Fibroblast of peridontal ligament (primary cell): Measurements from ENCODE around the gene TBX5.

Source experiments
- DNase-seq: peaks from one replicate; pipeline ENCODE4 v3.0.0-alpha.2; 2010; ENCODE audit errors: extremely low read depth

The TBX5 gene

DNA sequence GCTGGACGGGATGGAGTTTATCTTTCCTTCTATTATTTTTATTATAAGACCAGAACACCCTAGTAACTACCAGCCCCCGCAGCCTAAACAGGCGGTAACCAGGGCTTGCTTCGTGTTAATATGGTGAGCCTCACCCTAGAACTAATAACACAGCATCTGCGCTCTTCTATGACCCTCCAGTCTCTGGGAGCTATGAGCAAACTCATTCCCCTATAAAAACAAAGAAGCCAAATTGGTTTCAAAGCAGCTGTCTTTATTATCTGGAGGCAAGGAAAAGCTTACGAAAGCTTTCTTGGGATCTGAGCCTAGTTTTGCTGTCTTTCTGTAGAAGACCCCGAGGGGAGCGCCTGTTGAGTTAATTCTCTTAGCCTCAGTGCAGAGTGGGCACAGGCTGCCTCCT, 85.0 kb downstream of the TBX5 start:
- no peak for DNase-seq

DNA sequence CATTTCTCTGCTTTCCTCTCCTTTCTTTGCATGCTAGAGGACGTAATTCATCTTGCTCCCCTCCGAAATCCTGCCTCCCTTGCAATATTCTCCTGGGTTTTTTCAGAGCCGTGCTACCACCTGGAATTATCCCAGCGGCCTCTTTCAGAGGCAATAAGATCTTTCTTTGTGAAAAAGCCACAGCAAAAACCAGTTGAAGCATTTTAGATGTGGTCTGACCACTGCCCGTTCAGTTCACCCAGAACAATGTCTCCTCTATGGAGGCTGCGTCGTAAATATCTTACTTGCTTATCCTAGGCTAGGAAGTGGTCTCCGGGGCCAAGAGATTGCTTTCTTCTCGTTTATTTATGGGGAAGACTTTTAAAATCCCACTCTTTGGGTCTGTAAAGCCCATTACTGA, 85.8 kb downstream of the TBX5 start:
- no peak for DNase-seq

GRCh38 chr12:114319422-114319821, 86.5 kb downstream of the TBX5 start:
- DNase-seq, result no peak

GRCh38 chr12:114318984-114319383, 87.0 kb downstream of the TBX5 start:
- DNase-seq, result no peak

DNA sequence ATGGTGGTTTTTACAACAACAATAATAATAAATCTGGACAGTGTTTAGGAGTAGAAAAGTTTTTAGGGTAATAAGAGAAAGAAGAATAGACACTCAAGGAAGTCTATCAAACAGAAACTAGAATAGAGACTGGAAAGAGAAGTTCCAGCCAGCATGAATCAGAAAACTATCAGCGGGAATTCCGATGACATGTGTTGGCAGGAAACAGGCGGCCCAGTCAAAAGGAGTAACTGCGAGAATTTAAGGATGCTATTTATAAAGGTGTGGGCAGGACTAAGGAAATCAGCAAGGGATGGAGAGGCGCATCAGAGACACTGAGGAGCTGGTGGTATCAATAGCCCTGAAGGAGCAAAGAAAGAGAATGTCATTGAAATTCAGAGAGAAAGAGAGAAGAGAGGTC, 89.9 kb downstream of the TBX5 start:
- DNase-seq, result no peak

DNA sequence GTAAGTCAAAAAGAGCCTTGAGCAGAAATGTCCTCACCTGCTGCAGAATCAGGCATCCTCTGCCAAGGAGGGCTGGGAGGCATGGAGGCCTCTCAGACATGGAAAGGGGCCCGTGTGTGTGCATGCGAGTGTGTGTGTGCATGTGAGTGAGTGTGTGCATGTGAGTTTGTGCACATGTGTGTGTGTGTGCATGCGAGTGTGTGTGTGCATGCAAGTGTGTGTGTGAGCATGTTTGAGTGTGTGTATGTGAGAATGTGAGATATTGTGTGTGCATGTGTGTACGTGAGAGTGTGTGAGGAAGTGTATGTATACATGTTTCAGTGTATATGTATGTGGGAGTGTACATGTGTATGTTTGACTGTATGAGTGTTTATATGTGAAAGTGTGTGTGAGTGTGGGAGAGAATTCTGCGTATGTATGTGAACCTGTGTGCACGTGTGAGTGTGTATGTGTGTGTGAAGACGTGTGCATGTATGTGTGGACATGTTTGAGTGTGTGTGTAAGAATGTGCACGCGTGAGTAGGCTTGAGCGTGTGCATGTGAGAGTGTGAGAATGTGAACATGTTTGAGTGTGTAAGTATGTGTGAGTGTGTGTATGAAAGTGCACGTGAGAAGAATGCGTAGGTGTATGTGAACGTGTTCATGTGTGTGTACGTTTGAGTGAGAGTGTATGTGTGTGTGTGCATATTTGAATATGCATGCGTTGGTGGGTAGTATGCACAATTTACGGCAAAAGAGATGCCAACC, 90.8 kb downstream of the TBX5 start:
- DNase-seq, result no peak

GRCh38 chr12:114314403-114314802, 91.5 kb downstream of the TBX5 start:
- DNase-seq, result no peak

DNA sequence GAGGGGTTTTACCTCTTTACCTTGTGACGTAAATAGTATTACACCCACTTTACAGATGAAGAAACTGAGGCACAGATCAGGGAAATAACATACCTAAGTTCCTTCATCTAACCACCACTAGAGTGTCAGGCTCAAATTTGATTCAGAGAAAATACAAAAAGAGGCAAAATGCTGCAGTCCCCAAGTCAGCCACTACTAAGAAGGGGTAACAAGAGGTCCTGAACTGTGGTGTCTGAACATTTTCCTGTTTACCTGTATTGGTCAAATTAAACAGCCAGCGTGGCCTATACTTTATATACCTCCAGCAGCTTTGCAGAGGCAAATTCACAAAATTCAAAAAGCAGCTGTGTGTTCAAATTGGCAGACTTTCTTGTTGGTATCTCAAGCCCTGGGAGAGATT, 92.0 kb downstream of the TBX5 start:
- no peak for DNase-seq

GRCh38 chr12:114311974-114312373, 94.0 kb downstream of the TBX5 start:
- DNase-seq, result no peak

DNA sequence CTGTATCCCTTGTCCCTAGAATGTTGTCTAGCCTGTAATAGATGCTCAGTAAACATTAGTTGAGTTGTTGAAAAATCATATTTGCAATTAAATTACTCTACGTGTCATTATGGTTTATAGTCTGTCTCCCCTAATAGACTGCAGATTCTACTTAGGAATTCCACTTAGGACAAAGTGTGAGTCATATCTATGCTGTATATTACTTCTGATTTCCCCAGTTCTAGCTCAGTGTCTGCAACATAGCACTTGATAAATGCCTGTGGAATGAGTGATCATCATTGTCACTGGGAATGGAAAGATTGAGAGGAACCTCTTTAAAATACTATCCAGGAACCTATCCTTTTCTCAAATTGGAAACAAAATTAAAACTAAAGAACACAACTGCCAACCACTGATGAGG, 99.3 kb downstream of the TBX5 start:
- no peak for DNase-seq

DNA sequence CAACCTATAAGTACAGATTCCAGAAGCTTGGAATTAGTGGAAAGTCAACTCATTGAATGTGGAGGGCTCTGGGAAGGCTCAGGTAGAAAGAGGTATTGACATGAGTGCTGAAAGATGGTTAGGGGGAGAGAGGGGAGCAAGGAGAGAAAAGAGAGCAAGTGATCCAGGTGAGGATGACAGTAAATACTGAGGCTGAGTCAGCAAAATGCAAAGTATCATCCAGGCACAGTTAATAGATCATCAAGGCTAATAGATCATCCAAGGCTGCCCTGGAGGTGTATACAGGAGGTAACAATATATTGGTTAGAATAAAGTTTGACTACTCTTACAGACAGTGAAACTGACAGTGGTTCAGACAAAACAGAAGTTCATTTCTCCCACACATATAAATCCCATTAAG, 100.5 kb downstream of the TBX5 start:
- no peak for DNase-seq
